ENCODE data around the gene ADGRB2.

GRCh38 chr1:31781756-31782371 lies 17.7 kb upstream of the ADGRB2 start:
- no peak for TF ChIP-seq CTCF (IDR thresholded peaks at IDR 0.05)
- TF ChIP-seq POLR2A (IDR thresholded peaks at IDR 0.05), result no peak

Measured in esophagus squamous epithelium (tissue), 4 donors.